ENCODE measurements around the gene RINL. TPM values are rescaled to one million over a fixed set of nuclear protein-coding genes. Genes with fewer than 3 reads are reported as not detected.

RINL gene
- total and polyA plus RNA-seq, 2 of the 8 experiments (the other 6 are each of a cell fraction or from before 2014, with no cell fraction given): 11.1 to 11.9 TPM

DNA sequence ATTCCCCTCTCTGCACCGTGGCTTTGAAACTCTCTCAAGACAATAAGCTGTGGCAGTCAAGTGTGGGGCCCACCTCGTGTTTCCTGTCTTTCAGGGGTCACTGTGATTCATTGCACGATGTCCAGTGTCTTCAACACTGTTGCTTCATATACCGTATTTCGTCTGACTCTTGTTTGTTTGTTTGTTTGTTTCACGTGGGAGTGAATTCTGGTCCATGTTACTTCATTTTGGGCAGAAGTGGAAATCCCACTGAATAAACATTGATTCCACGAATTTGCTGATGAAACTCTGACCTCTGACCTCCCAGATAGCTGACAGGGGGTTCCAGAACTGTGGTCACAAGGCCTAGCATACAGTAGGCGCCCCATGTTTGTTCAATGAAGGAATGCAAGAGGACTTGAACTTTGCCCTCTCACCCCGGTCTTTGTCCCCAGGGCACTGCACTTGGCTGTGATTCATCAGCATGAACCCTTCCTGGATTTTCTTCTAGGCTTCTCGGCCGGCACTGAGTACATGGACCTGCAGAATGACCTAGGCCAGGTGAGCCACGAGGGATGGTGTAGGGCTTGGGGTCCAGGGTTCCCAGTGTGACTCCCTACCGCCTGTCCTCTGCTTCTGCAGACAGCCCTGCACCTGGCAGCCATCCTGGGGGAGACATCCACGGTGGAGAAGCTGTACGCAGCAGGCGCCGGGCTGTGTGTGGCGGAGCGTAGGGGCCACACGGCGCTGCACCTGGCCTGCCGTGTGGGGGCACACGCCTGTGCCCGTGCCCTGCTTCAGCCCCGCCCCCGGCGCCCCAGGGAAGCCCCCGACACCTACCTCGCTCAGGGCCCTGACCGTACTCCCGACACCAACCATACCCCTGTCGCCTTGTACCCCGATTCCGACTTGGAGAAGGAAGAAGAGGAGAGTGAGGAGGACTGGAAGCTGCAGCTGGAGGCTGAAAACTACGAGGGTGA is 26.8 kb upstream of the RINL start:
- H3K4me2 ChIP-seq (ENCODE audit: insufficient read depth in 1 of 2, low read depth in 2 of 2, low read length in 2 of 2): no peak overlapping the region
- 0 out of 2 replicates have a peak, but pooled peaks cover 6% of the 10 kb centered on the region for H3K23me2 ChIP-seq (ENCODE audit: low read depth, low read length)
- FAIRE-seq (no peak), DNase-seq (ENCODE audit: low read depth in 1 of 2, low spot score in 2 of 2) (no peak)
- no peak overlapping the region for H2AFZ ChIP-seq (ENCODE audit: low read length)
- no peak overlapping the region for H2BK20ac ChIP-seq (ENCODE audit: low read length)
- no peak overlapping the region for H3K4ac ChIP-seq (replicated peaks; ENCODE audit: insufficient read length, low read depth, low read length)
- no peak overlapping the region for H3K18ac ChIP-seq (ENCODE audit: extremely low read depth, low read length)
- H2BK12ac ChIP-seq (ENCODE audit: low read depth, low read length): no peak overlapping the region
- H4K20me1 ChIP-seq (replicated peaks in 1 of 2; ENCODE audit: control insufficient read depth in 1 of 2, insufficient read depth in 2 of 2, low read length in 2 of 2): peaks cover 0 to 6% of the 10 kb centered on the region in 2 experiments
- H3K27me3 ChIP-seq (replicated peaks in 1 of 4; ENCODE audit: control insufficient read depth in 3 of 4, extremely low read depth in 1 of 4, insufficient read depth in 3 of 4, low read length in 3 of 4): no peaks in the 10 kb centered on the region
- no peak overlapping the region for H4K5ac ChIP-seq (ENCODE audit: insufficient read length, low read depth, low read length)
- 94% methylated on average over 35 of the region's 35 CpGs; no CpG with 5 or more reads in 1 of the 2 experiments for WGBS, 2 experiments (ENCODE audit: extremely low coverage in 1 of 2, insufficient coverage in 1 of 2, insufficient read length in 1 of 2, insufficient replicate concordance in 2 of 2, low coverage in 1 of 2, low lambda C conversion rate in 2 of 2, missing lambda C conversion rate in 1 of 2)
- H3K9me3 ChIP-seq (ENCODE audit: insufficient read depth in 2 of 2, low read depth in 1 of 2, low read length in 1 of 2): peaks cover 0 to 2% of the 10 kb centered on the region in 2 experiments; a peak in 1 of 4 replicates
- ChIA-PET CTCF (ENCODE audit: partially characterized antibody) (interaction anchor here (1.2 to 1.3 kb wide), 2 partner anchors 44 to 56 kb away, joined by 3 read pairs; no protein-coding TSS in a partner anchor), POLR2A (ENCODE audit: partially characterized antibody) (interaction anchor here (0.7 to 2.0 kb wide), 7 partner anchors 10 to 65 kb away, joined by 3 to 10 read pairs (median 3); partner anchors contain the start of gene MRPS12)
- H3K4me3 ChIP-seq (ENCODE audit: extremely low read depth in 1 of 4, insufficient read depth in 2 of 4, low read depth in 3 of 4, low read length in 4 of 4): no peak overlapping the region
- no peak overlapping the region for H3K23ac ChIP-seq (ENCODE audit: insufficient read length)
- H3K79me1 ChIP-seq (ENCODE audit: low read depth, low read length): no peaks in the 10 kb centered on the region
- H3K36me3 ChIP-seq (ENCODE audit: control insufficient read depth in 2 of 4, insufficient read depth in 4 of 4, low read length in 3 of 4): peaks cover 0 to 15% (median 1%) of the 10 kb centered on the region in 4 experiments; a peak in 3 of 8 replicates
- no peak overlapping the region for H4K91ac ChIP-seq (replicated peaks; ENCODE audit: insufficient read length, low read length)
- H2BK5ac ChIP-seq (ENCODE audit: low read depth, low read length): no peak overlapping the region
- H2BK120ac ChIP-seq (replicated peaks; ENCODE audit: low read depth, low read length): no peak overlapping the region
- H3K4me1 ChIP-seq (replicated peaks in 1 of 4; ENCODE audit: control insufficient read depth in 3 of 4, insufficient read depth in 4 of 4, low read length in 3 of 4): peaks cover 0 to 6% (median 3%) of the 10 kb centered on the region in 4 experiments; a peak in 3 of 7 replicates
- H4K8ac ChIP-seq (ENCODE audit: extremely low read depth, insufficient read depth, low read length): no peak overlapping the region
- no peak overlapping the region for H3K56ac ChIP-seq (replicated peaks; ENCODE audit: insufficient read length, low read depth, low read length)
- H3K14ac ChIP-seq (ENCODE audit: insufficient read length): no peak overlapping the region
- no peak overlapping the region for H3K27ac ChIP-seq (ENCODE audit: low read depth, low read length)
- no peak overlapping the region for H2BK15ac ChIP-seq (ENCODE audit: low read length)
- H3K79me2 ChIP-seq (ENCODE audit: control insufficient read depth in 1 of 2, insufficient read depth in 2 of 2, low read length in 2 of 2): peaks cover 0 to 16% of the 10 kb centered on the region in 2 experiments; a peak in 2 of 4 replicates
- H2AK5ac ChIP-seq (ENCODE audit: low read depth, low read length): no peak overlapping the region
- H3K9ac ChIP-seq (replicated peaks in 1 of 4; ENCODE audit: extremely low read depth in 1 of 4, low read depth in 3 of 4, low read length in 3 of 4): no peak overlapping the region
- TF ChIP-seq SP2 (IDR thresholded peaks at IDR 0.05; ENCODE audit: low read length): no peak
- no peak for TF ChIP-seq BACH1 (IDR thresholded peaks at IDR 0.05; ENCODE audit: low read length)
- no peak for TF ChIP-seq RBBP5 (IDR thresholded peaks at IDR 0.05; ENCODE audit: borderline replicate concordance, low read depth, low read length)
- no peak for TF ChIP-seq CBX8 (IDR thresholded peaks at IDR 0.05; ENCODE audit: borderline replicate concordance, low read depth, low read length)
- TF ChIP-seq, protein P1, sequence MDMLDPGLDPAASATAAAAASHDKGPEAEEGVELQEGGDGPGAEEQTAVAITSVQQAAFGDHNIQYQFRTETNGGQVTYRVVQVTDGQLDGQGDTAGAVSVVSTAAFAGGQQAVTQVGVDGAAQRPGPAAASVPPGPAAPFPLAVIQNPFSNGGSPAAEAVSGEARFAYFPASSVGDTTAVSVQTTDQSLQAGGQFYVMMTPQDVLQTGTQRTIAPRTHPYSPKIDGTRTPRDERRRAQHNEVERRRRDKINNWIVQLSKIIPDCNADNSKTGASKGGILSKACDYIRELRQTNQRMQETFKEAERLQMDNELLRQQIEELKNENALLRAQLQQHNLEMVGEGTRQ (IDR thresholded peaks at IDR 0.05; ENCODE audit: low read length): no peak
- TF ChIP-seq RFX5 (IDR thresholded peaks at IDR 0.05; ENCODE audit: borderline replicate concordance, low read depth, low read length): no peak
- TF ChIP-seq, protein P2, sequence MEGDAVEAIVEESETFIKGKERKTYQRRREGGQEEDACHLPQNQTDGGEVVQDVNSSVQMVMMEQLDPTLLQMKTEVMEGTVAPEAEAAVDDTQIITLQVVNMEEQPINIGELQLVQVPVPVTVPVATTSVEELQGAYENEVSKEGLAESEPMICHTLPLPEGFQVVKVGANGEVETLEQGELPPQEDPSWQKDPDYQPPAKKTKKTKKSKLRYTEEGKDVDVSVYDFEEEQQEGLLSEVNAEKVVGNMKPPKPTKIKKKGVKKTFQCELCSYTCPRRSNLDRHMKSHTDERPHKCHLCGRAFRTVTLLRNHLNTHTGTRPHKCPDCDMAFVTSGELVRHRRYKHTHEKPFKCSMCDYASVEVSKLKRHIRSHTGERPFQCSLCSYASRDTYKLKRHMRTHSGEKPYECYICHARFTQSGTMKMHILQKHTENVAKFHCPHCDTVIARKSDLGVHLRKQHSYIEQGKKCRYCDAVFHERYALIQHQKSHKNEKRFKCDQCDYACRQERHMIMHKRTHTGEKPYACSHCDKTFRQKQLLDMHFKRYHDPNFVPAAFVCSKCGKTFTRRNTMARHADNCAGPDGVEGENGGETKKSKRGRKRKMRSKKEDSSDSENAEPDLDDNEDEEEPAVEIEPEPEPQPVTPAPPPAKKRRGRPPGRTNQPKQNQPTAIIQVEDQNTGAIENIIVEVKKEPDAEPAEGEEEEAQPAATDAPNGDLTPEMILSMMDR (IDR thresholded peaks at IDR 0.05; ENCODE audit: control extremely low read depth in 1 of 3, insufficient read depth in 1 of 3, low read depth in 1 of 3, low read length in 3 of 3): no peak

Data from H1 (cell line).